Osteocyte (in vitro differentiated cells): ENCODE measurements around the gene MCRS1. TPM values are rescaled to one million over a fixed set of nuclear protein-coding genes. Genes with fewer than 3 reads are reported as not detected.

Experiments used
- DNase-seq: peaks from one replicate; pipeline ENCODE4 v3.0.0; 2021; ENCODE audit warnings: mixed read lengths; ENCODE audit not compliant: unreplicated experiment; ENCODE audit errors: extremely low spot score
- H3K27ac Mint-ChIP-seq: one replicate; pipeline ENCODE4 v1.8.0; 2021; ENCODE audit warnings: mild to moderate bottlenecking, mixed read lengths; ENCODE audit not compliant: unreplicated experiment
- H3K27me3 Mint-ChIP-seq: one replicate; pipeline ENCODE4 v1.8.0; 2021; ENCODE audit warnings: mixed read lengths; ENCODE audit not compliant: unreplicated experiment
- H3K36me3 Mint-ChIP-seq: one replicate; pipeline ENCODE4 v1.8.0; 2021; ENCODE audit warnings: mixed read lengths; ENCODE audit not compliant: unreplicated experiment
- H3K4me1 Mint-ChIP-seq: one replicate; pipeline ENCODE4 v1.8.0; 2021; ENCODE audit warnings: mixed read lengths; ENCODE audit not compliant: unreplicated experiment
- H3K4me3 Mint-ChIP-seq: one replicate; pipeline ENCODE4 v1.8.0; 2021; ENCODE audit warnings: mild to moderate bottlenecking, moderate library complexity, mixed read lengths; ENCODE audit not compliant: unreplicated experiment
- H3K9me3 Mint-ChIP-seq: one replicate; pipeline ENCODE4 v1.8.0; 2021; ENCODE audit warnings: mixed read lengths; ENCODE audit not compliant: unreplicated experiment
- total RNA-seq: library from RNA; stranded (reverse); gene quantifications from 2 replicates; pipeline ENCODE4 v1.2.1, GENCODE V29; 2021
- TF ChIP-seq, protein P1 (sequence below): fragments of 200-600 bp; sonication (generic); IDR thresholded peaks from 2 replicates; pipeline ENCODE4 v1.5.0; 2021; ENCODE audit warnings: antibody characterized with exemption, mild to moderate bottlenecking, moderate library complexity

The MCRS1 gene
- total RNA-seq, 1 donor from 2014 or later = 69.3 TPM

DNA sequence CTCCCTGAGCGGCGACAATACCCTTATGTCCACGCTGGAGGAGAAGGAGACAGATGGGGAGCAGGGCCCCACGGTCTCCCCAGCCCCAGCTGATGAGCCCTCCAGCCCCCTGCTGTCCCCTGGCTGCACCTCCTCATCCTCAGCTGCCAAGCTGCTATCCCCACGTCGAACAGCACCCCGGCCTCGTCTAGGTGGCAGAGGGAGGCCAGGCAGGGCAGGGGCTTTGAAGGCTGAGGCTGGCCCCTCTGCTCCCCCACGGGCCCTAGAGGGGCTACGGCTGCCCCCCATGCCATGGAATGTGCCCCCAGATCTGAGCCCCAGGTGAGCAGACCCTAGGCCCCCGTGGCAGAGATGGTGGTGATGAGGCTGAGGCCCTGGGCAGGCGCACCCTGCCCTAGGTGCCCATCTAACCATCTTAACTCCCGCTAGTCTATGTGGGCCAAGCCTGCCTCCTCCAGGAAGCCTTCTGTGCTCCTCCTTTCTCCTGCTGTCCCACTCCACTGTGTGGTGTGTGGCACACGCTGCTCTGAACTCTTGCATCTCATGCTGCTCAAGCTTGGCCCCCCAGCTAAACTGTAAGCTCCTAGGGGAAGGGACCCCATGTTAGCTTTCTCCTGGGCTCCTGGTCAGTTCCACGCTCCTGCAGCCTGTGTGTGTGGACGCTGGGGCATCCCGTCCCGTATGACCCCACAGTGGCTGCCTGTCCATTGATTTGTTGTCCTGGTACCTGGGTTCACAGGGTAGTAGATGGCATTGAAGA, 12.1 kb downstream of the MCRS1 start:
- H3K9me3 Mint-ChIP-seq = no peaks in the 10 kb centered on the region

DNA sequence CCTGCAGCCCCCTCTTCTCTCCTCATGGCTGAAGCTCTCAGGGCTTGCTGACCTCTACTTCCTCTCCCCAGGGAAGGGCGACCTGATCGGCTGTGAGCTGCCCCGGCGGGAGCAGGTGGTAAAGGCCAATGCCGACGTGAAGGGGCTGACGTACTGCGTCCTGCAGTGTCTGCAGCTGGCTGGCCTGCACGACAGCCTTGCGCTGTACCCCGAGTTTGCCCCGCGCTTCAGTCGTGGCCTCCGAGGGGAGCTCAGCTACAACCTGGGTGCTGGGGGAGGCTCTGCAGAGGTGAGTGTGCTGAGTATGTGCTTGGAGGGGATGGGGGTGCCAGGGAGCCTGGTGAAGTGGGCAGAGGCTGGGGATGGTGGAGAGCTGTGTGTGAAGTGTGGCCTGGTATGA, 13.7 kb downstream of the MCRS1 start:
- TF ChIP-seq, protein P1, sequence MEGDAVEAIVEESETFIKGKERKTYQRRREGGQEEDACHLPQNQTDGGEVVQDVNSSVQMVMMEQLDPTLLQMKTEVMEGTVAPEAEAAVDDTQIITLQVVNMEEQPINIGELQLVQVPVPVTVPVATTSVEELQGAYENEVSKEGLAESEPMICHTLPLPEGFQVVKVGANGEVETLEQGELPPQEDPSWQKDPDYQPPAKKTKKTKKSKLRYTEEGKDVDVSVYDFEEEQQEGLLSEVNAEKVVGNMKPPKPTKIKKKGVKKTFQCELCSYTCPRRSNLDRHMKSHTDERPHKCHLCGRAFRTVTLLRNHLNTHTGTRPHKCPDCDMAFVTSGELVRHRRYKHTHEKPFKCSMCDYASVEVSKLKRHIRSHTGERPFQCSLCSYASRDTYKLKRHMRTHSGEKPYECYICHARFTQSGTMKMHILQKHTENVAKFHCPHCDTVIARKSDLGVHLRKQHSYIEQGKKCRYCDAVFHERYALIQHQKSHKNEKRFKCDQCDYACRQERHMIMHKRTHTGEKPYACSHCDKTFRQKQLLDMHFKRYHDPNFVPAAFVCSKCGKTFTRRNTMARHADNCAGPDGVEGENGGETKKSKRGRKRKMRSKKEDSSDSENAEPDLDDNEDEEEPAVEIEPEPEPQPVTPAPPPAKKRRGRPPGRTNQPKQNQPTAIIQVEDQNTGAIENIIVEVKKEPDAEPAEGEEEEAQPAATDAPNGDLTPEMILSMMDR = no peak
- no peak for DNase-seq
- Mint-ChIP-seq H3K27ac (no peak overlapping the region), H3K36me3 (peaks cover 16% of the 10 kb centered on the region), H3K9me3 (no peaks in the 10 kb centered on the region), H3K27me3 (peaks cover 5% of the 10 kb centered on the region), H3K4me3 (no peak overlapping the region), H3K4me1 (peaks cover 2% of the 10 kb centered on the region)

More for the DNA sequence above, 12.1 kb downstream of the MCRS1 start:
- Mint-ChIP-seq H3K36me3 (peaks cover 19% of the 10 kb centered on the region), H3K27ac (no peak overlapping the region), H3K27me3 (peaks cover 5% of the 10 kb centered on the region), H3K4me3 (no peak overlapping the region), H3K4me1 (peaks cover 2% of the 10 kb centered on the region)
- DNase-seq = no peak
- TF ChIP-seq, protein P1 = no peak

DNA sequence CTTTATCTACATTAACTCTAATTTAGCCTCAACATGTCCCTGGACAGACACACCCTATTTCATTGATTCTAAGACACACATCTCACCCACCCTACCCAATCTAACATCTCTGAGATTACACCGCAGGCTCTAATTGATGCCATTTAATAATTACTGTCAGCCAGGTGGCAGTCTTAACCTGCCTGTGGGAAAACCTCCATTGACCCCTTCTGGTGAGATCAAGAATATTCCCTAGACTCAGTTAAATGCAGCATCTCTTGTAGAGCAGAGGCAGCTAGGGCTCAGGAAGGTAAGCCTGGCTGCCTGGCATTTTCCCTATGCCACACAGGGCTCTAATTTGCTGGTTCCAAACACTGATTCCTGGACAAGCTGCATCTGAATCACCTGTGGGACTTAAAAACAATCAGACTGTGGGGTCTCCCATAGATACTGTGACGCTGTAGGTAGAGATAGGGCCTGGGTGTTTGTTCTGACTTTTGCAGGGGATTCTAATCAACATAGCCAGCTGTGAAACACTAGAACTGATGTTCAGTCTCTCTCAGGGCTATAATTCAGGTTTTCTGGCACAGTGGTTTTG, 14.3 kb downstream of the MCRS1 start:
- Mint-ChIP-seq H3K27ac (no peak overlapping the region), H3K9me3 (no peaks in the 10 kb centered on the region), H3K27me3 (peaks cover 5% of the 10 kb centered on the region), H3K4me3 (no peak overlapping the region), H3K4me1 (peaks cover 2% of the 10 kb centered on the region), H3K36me3 (peaks cover 11% of the 10 kb centered on the region)
- TF ChIP-seq, protein P1 = peak; percentile 40
- DNase-seq = no peak

DNA sequence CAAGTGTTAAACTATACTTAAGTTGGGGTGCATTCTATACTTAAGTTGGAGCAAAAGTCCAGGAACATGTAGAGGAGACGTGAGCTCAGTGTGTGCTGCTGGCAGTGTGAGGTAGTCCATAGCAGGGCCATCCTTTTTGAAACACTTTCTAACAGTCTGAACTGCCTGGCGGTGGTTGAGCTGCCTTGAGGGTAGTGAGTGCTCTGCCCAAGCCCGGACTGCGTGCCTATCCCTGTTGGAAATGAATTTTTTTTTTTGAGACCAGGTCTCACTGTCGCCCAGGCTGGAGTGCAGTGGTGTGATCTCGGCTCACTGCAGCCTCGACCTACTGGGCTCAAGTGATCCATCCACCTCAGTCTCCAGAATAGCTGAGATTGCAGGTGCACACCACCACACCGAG, 15.0 kb downstream of the MCRS1 start:
- Mint-ChIP-seq H3K36me3 (peaks cover 7% of the 10 kb centered on the region), H3K9me3 (no peaks in the 10 kb centered on the region), H3K27me3 (peaks cover 5% of the 10 kb centered on the region), H3K4me1 (peaks cover 2% of the 10 kb centered on the region), H3K27ac (no peak overlapping the region), H3K4me3 (no peak overlapping the region)
- no peak for DNase-seq
- TF ChIP-seq, protein P1 = no peak

DNA sequence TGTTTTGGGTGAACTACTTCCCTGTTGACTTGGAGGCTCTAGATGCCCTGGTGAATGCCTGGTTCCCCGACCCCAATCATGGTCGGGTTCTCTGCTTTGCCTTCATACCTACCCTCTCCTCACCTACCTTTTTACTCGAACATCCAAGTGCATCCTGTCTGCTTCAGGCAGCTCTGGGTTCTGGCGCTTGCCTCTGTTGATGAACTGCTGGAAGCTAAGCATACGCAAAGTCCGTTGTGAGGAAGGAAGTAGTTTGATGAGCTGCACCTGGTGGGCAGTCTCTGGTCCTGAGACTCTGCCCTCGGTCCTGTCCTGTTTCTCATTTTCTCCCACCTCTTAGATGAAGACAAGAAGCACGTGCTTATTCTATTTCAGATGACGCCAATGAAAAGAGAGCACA, 15.5 kb downstream of the MCRS1 start:
- H3K4me3 Mint-ChIP-seq = no peak overlapping the region
- peaks cover 6% of the 10 kb centered on the region for H3K27me3 Mint-ChIP-seq
- no peaks in the 10 kb centered on the region for H3K9me3 Mint-ChIP-seq
- no peak for DNase-seq
- H3K27ac Mint-ChIP-seq = no peak overlapping the region
- H3K36me3 Mint-ChIP-seq = peaks cover 7% of the 10 kb centered on the region
- peaks cover 2% of the 10 kb centered on the region for H3K4me1 Mint-ChIP-seq
- TF ChIP-seq, protein P1 = no peak
